ENCODE measurements around the gene MAGEB1. TPM values are rescaled to one million over a fixed set of nuclear protein-coding genes. Genes with fewer than 3 reads are reported as not detected.
A peak's percentile ranks its signal among the peaks of the same experiment; 100 is the strongest.

The MAGEB1 gene
- total RNA-seq (2021) = 0.17 and 0.18 TPM in 2 replicates
- long read RNA-seq, partial matches to known transcripts = 1 of 3 reads
- long read RNA-seq, other reads (novel, unspliced or antisense) = 0 of 3 reads

- Histone ChIP-seq H3K56ac (ENCODE audit: insufficient read length, low read depth, low read length) (no peak within 1 kb of the TSS), H4K91ac (ENCODE audit: insufficient read length, low read depth, low read length) (no peak within 1 kb of the TSS), H3T11ph (ENCODE audit: low read length) (no peak within 1 kb of the TSS), H3K4me2 (ENCODE audit: insufficient read depth, insufficient read length, low read length) (no peak within 1 kb of the TSS), H3K27ac (ENCODE audit: insufficient read length, low read depth, low read length) (no peak within 1 kb of the TSS), H2BK5ac (ENCODE audit: insufficient read length, low read length) (no peak within 1 kb of the TSS), H2BK120ac (ENCODE audit: low read depth, low read length, poor library complexity, severe bottlenecking) (no peak within 1 kb of the TSS), H3K4me1 (ENCODE audit: insufficient read depth, low read length) (no peaks in the 10 kb centered on the region), H3K79me1 (ENCODE audit: insufficient read depth, low read depth, low read length, poor library complexity, severe bottlenecking) (no peaks in the 10 kb centered on the region), H3K79me2 (ENCODE audit: insufficient read depth, low read length) (no peaks in the 10 kb centered on the region), H4K20me1 (ENCODE audit: control insufficient read depth, insufficient read depth, insufficient read length) (no peaks in the 10 kb centered on the region), H4K5ac (ENCODE audit: insufficient read length, low read depth, low read length) (no peak within 1 kb of the TSS), H2BK20ac (ENCODE audit: low read depth, low read length, poor library complexity, severe bottlenecking) (no peak within 1 kb of the TSS), H2BK12ac (ENCODE audit: insufficient read length, low read depth, low read length) (no peak within 1 kb of the TSS), H3K23ac (ENCODE audit: insufficient read length, low read depth, low read length) (no peak within 1 kb of the TSS), H3K27me3 (ENCODE audit: insufficient read depth, low read length) (no peaks in the 10 kb centered on the region), H3K23me2 (ENCODE audit: insufficient read length, low read depth, low read length, poor library complexity, severe bottlenecking) (no peaks in the 10 kb centered on the region), H2AFZ (ENCODE audit: low read length) (no peak within 1 kb of the TSS), H2AK5ac (ENCODE audit: insufficient read length, low read length) (no peak within 1 kb of the TSS), H3K18ac (ENCODE audit: insufficient read length, low read depth, low read length) (no peak within 1 kb of the TSS), H4K8ac (replicated peaks; ENCODE audit: insufficient read length, low read depth, low read length) (no peak within 1 kb of the TSS), H3K4ac (ENCODE audit: low read depth, low read length) (no peak within 1 kb of the TSS), H3K9ac (ENCODE audit: extremely low read depth, insufficient read length, low read length) (no peak within 1 kb of the TSS), H2BK15ac (ENCODE audit: low read depth, low read length) (no peak within 1 kb of the TSS), H3K9me3 (ENCODE audit: control insufficient read depth, low read depth, low read length) (no peaks in the 10 kb centered on the region), H3K14ac (ENCODE audit: insufficient read depth, low read length) (no peak within 1 kb of the TSS)
- peaks cover 0 to 17% (median 4%) of the 10 kb centered on the region in 3 experiments; a peak in 4 of 7 replicates for H3K36me3 Mint-ChIP-seq (ENCODE audit: insufficient read depth in 1 of 3, low read depth in 3 of 3)
- TF ChIP-seq CTCF (conservative IDR thresholded peaks at IDR 0.05) = peak; percentile 72
- H3K4me1 Mint-ChIP-seq = peaks cover 12 to 23% of the 10 kb centered on the region in 2 experiments
- H3K27me3 Mint-ChIP-seq (ENCODE audit: low read depth) = peaks cover 3% of the 10 kb centered on the region
- peaks cover 13 to 83% of the 10 kb centered on the region in 2 experiments; a peak in 4 of 5 replicates for H3K9me3 Mint-ChIP-seq
- DNase-seq = peak; percentile 78
- no CpG with 5 or more reads among the region's 38 CpGs for WGBS (ENCODE audit: extremely low coverage, insufficient read length, low lambda C conversion rate)
- H3K27ac Mint-ChIP-seq = no peak within 1 kb of the TSS
- no peak within 1 kb of the TSS; a peak in 1 of 5 replicates for H3K4me3 Mint-ChIP-seq
These were observed at the start of gene MAGEB1 for GRCh38 chrX:30246769-30247489. MAGEB1 (plus strand) TSS chrX:30247146; CDS start chrX:30250494, 3,348 bp downstream.

All from H9 (cell line).